Astrocyte of the spinal cord (primary cell): Measurements from ENCODE around the gene CD74.
"Not testable (repeated sequence)": the region's sequence is repeated elsewhere in the genome, so short reads cannot be mapped to it uniquely, and the experiment has no call there.

Source experiments
- DNase-seq: peaks from one replicate; pipeline ENCODE4 v3.0.0; 2011; ENCODE audit warnings: low read depth, low spot score
- H3K4me3 ChIP-seq: 2 replicates; pipeline ENCODE4 v1.5.1; 2011; ENCODE audit warnings: low read depth, mild to moderate bottlenecking, low read length, moderate library complexity
- in situ Hi-C: cut with HindIII; loops from 2 replicates; pipeline ENCODE4 v1.10.0; 2017; ENCODE audit warnings: low sequenced_read_pairs
- TF ChIP-seq, protein P1 (sequence below): IDR thresholded peaks from 2 replicates; pipeline ENCODE4 v1.5.1; 2012; ENCODE audit warnings: low read depth, mild to moderate bottlenecking, low read length, inconsistent platforms

The CD74 gene

DNA sequence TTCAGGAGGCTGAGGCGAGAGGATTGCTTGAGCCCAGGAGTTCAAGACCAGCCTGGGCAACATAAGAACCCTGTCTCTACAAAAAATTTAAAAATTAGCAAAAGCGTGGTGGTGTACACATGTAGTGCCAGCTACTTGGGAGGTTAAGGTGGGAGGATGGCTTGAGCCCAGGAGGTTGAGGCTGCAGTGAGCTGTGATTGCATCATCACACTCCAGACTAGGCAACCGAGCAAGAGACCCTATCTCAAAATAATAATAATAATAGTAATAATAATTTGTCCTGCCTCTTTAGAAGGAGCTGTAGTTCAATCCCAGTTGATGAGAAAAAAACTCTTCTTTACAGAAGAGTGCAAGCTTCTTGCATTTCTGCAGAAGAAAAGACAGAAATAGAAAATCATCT, 10.0 kb upstream of the CD74 start:
- DNase-seq = no peak
- in situ Hi-C loops = no loop called here
- TF ChIP-seq, protein P1, sequence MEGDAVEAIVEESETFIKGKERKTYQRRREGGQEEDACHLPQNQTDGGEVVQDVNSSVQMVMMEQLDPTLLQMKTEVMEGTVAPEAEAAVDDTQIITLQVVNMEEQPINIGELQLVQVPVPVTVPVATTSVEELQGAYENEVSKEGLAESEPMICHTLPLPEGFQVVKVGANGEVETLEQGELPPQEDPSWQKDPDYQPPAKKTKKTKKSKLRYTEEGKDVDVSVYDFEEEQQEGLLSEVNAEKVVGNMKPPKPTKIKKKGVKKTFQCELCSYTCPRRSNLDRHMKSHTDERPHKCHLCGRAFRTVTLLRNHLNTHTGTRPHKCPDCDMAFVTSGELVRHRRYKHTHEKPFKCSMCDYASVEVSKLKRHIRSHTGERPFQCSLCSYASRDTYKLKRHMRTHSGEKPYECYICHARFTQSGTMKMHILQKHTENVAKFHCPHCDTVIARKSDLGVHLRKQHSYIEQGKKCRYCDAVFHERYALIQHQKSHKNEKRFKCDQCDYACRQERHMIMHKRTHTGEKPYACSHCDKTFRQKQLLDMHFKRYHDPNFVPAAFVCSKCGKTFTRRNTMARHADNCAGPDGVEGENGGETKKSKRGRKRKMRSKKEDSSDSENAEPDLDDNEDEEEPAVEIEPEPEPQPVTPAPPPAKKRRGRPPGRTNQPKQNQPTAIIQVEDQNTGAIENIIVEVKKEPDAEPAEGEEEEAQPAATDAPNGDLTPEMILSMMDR = no peak
- no peak overlapping the region for H3K4me3 ChIP-seq

DNA sequence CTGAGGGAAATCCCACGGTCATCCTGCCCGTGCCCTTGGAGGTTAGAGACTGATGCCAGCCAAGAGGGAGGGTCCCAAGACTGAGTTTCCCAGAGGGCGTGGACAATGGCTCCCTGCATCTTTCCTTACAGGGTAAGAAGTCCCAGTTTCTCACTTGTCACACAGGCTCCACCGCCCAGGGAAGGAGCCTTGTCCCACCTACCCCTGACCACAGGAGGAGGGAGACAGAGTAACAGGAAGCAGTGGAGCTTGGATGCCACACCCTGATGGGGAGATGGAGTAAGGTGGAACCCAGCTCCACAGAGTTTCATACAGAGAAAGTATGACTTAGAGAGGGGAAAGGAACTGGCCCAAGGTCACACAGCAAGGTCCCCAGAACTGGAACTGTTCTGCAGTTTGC, 9.4 kb upstream of the CD74 start:
- TF ChIP-seq, protein P1 = no peak
- in situ Hi-C loops = no loop called here

DNA sequence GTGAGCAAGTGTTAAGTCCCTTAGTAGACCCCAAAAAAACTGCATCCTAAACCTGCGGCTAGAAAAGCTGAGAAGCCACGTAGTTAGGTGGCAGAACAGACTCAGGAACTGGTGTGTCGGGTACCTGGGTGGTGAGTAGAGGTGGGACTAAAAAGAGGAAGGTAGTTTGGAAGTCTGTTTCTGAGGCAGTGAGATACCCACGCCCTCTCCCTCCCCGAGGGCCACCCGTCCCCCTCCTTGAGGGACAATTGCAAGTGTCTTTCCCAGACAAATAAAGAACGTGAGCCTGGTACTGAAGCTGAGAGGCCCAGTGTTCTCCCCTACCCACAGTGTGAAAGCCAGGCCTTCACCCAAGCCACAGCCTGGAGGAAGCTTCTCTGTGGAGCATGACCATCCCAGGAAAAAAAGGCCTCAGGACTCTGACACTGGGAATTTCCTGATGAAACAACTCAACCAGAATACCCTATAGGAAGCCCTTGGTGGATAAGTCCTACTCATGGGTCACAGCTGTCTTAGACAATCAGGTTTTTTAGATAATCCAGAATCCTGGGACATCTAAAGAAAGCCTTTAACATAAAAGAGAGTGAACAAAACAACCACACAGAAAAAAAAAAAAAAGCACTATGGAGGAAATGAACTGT, 7.0 kb upstream of the CD74 start:
- in situ Hi-C loops = no loop called here
- no peak overlapping the region for H3K4me3 ChIP-seq
- TF ChIP-seq, protein P1 = no peak
- no peak for DNase-seq

More for the DNA sequence above, 9.4 kb upstream of the CD74 start:
- DNase-seq = no peak
- H3K4me3 ChIP-seq = no peak overlapping the region

DNA sequence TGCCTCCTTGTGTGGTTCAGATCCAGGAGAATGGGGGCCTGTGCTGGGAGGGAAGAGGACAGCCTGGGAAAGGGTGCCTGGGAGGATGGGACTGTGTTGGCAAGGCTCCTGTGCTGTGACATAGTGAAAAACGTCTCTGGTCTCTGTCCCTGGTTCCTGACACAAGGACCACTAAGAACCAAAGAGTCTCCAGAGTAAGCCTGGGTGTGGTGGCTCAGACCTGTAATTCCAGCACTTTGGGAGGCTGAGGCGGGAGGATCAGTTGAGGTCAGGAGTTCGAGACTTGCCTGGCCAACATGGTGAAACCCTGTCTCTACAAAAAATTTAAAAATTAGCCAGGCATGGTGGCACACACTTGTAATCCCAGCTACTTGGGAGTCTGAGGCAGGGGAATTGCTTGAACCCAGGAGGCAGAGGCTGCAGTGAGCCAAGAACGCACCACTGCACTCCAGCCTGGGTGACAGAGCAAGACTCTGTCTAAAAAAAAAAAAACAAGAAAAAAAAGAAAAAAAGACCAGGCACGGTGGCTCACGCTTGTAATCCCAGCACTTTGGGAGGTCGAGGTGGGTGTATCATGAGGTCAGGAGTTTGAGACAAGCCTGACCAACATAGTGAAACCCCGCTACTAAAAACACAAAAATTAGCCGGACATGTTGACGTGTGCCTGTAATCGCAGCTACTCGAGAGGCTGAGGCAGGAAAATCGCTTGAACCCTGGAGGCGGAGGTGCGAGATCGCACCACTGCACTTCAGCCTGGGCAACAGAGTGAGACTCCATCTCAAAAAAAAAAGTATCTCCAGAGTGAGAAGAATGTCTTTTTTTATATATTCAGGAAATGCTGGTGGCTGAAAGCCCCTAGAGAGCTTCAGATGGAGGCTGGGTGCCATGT, 1.4 kb upstream of the CD74 start:
- H3K4me3 ChIP-seq, in situ Hi-C loops: not testable (repeated sequence)

DNA sequence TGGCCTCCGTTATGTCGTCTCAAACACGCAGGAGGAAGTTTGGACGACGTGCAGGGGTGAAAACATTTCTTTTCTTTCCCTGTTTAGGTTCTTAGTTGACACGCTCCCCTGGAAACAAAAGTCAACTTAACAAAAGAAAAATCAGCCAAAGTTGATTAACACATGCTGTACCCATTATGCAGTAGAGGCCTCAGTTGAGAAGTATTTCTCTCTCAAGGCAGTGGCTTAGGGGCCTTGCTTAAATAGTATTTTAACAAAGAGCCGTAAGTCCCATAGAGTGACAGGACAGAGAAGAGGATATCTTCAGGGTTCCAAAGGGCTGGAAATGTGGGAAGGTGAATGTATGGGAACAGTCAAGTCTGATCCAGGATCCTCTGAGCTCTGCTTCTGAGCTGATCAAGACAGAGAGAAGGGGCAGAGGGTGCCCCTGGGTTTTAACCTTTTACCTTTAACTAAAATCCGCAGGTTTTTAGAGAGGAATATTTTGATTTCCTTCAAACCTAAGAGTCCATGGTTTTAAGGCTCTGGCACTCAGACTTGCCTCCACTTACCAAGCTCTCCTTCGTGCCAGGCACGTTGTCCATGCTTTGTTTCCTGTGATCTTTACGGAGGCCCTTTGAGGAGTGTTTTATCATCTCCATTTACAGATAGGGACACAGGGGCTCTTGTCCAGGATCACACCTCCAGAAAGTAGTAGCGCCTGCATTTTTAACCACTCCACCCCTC, 629 bp upstream of the CD74 start:
- H3K4me3 ChIP-seq = no peak overlapping the region
- TF ChIP-seq, protein P1 = no peak
- DNase-seq = no peak
- in situ Hi-C loops = no loop called here

More for the DNA sequence above, 1.4 kb upstream of the CD74 start:
- not testable (repeated sequence) for DNase-seq

DNA sequence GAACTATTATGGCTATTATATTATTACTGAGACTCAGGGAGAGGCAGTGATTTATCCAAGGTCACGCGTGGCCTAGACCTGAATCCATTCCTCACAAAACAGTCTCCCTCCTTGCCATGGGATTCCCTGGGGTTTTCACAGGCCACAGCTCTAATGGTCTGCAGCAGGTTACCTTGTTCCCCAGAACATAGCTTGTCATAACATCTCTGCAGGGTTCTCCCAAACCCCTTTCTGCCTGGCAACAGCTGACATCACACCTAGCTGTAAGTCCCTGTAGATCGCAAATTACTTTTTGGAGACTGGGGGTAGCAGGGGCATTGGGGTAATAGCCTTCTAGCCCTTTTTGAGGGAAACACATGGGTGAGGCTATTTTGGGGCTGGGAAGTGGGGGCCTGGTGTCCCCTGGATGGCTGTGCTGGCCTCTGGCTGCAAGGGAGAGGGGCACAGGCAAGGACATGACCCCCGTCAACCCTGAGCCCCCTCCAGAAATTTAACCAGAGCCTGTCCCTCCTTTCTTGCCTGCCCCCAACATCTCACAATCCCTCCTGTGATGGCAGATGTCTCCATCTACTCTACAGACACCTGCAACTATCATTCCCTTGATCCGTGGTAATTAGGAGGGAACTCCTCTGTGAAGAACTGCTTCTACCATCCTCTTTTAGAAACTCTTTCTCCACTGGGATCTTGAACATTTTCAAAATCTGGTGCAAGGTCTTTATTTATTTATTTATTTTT, 1.3 kb downstream of the CD74 start:
- no peak for DNase-seq
- TF ChIP-seq, protein P1 = no peak
- in situ Hi-C loops = no loop called here
- no peak overlapping the region for H3K4me3 ChIP-seq
